ENCODE measurements around the gene NECAB3.
"Not testable (repeated sequence)": the region's sequence is repeated elsewhere in the genome, so short reads cannot be mapped to it uniquely, and the experiment has no call there.

The NECAB3 gene, protein sequence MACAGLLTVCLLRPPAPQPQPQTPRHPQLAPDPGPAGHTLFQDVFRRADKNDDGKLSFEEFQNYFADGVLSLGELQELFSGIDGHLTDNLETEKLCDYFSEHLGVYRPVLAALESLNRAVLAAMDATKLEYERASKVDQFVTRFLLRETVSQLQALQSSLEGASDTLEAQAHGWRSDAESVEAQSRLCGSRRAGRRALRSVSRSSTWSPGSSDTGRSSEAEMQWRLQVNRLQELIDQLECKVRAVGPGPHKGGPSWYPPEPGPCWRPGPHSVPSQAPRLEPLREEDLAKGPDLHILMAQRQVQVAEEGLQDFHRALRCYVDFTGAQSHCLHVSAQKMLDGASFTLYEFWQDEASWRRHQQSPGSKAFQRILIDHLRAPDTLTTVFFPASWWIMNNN

DNA sequence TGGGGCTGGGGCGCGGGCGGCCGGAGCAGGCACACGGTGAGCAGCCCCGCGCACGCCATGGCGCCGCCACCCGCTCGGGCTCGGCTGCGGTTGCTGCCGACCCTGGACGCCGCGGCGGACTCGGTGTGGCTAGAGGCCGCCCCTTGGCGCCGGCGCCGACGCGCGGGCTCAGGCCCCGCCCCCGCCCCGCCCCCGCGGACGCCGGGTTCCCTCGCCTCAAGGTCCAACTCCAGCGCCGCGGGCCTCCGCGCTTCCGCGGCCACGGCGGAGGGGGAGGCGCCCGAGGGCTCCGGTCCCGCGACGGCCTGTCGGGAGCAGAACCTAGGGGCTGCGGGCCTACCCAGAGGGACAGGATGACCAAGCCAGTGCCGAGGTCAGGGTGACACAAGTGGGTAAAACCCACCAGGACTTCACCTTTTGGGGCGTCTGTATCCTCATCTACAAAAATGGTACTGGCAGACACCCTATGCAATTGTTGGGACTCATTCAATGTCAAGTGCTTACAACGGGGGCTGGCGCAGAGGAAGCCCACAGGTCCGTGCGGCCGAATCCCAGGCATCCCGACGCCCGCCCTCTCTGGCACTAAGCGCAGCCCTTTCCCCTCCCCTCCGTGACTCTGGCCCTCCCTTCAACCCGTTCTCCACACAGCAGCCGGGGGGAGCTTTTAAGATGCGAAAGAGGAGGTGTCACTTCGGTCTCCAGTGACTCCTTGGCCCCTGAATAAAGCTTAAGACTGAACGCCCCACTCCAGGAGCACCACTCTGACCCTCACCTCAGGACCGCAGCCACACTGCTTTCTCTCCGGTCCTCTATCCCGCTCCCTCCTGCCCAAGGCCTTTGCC, at the start of gene NECAB3:
Gene NECAB3 (minus strand): TSS at position 135 of the 842 bp plus-strand sequence. CDS start 76 bp downstream, at position 59.
- DNase-seq (ENCODE audit: low read depth): peak; percentile 32

DNA sequence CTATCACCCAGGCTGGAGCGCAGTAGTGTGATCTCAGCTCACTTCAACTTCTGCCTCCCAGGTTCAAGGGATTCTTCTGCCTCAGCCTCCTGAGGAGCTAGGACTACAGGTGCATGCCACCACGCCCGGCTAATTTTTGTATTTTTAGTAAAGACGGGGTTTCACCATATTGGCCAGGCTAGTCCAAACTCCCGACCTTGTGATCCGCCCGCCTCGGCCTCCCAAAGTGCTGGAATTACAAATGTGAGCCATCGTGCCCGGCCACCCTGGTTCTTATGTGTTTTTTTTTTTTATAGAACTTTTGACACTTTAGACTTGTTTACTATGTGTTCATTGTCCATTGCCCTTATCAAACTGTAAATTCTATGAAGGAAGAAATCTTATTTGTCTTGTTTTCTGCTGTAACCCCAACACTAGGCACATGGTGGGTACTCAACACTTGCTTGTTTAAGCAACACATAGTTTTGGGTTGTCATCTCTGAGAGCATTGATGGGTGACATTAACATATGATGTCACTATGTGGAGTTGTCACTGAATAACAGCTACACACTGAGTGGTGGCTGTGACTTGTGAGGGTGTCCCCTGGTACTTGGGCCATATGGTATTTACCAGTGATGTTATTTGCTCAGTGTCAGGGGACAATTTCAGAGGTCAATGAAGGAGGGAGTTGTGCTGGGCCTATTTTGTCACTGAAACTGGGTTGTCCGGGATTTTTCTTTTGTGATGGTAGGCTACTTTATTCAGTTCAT, 47.3 kb upstream of the NECAB3 start:
- DNase-seq (ENCODE audit: low read depth): no peak

DNA sequence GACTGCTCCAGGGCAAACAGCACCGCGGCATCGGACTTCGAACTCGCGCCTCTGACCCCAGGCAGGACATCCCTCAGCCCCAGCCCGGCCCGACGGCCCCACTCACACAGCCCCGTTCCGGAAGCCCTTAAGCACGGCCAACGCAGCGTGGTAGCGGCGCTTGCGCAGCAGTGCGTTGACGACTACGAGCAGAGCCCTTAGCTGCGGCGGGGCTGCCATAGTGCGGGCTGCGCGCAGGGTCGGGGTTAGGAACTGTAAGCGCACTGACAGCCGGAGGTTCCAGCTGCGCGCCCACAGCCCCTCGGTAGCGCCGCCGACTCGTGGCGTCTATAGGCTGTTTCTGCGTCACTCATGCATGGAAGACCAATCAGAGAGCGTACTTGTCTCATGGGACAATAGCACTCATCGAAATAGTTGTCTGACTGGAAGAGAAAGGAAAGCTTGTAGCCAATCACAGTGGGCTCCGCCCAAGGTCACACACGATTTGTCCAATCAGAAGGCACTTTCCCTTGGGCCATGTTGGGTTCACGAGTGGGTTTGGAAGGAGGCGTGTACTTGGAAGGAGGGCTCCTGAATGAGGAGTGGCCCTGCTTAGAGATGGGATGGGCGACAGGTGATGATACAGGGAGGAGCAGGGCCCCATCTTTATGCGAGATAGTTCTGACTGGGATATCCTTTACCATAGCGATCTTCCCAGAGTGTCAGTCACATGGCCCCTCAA, 45.9 kb upstream of the NECAB3 start, which contains the start of gene PXMP4:
Gene PXMP4 (minus strand): TSS at position 322 of the 721 bp plus-strand sequence. CDS start 103 bp downstream, at position 219.
- DNase-seq (ENCODE audit: low read depth): peak; percentile 71

DNA sequence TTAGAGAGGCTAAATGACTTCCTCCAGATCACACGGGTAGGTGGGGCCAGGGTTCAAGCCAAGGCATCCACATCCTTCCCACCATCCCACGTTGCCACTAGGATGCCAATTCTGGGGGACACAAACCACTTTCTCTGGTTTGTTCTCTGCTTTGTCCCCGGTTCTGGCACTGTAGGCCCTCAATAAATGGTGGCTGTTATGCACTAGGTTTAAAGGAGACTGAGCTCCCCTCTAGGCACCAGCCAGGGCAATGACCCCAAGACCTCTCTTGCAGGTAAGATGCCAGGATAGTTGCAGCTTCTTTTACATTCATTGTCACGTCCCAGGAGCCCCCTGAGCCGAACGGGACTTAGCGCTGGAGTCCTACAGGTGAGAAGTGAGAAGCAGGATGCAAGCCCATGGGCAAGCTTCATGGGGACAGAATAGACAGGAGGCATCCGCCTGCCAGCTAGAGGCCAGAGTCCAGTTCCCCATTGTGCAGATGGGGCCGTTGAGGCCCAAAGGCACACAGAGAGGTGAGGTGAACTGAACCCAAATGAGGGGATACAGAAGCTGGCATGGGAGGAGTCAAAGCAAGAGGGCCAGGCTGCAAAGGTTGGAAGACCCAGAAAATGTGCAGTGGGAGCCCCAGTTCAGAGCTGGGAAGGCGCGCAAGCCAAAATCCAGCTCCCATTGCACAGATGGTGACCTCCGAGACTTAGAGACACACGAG, 45.2 kb upstream of the NECAB3 start:
- no peak for DNase-seq (ENCODE audit: low read depth)

DNA sequence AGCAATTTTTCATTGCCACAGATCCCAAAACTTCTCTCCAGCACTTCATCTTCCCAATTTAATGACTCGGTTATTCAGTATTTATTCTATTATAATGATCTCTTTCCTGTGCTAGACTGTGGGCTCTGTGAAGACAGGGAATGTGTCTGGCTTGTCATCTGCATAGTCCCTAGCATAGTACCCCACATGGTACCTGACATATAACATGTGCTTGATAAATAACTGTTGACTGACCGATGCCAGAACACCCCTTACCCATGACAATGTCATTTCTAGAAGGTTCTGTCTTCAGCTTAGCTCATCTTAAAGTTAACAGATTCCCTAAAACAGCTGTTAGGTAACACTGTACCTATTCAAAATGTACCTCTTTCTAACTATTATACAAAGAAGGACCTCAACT, 42.3 kb upstream of the NECAB3 start:
- DNase-seq (ENCODE audit: low read depth): no peak

GRCh38 chr20:33713865-33714367, 39.7 kb upstream of the NECAB3 start:
- no peak for DNase-seq (ENCODE audit: low read depth)

DNA sequence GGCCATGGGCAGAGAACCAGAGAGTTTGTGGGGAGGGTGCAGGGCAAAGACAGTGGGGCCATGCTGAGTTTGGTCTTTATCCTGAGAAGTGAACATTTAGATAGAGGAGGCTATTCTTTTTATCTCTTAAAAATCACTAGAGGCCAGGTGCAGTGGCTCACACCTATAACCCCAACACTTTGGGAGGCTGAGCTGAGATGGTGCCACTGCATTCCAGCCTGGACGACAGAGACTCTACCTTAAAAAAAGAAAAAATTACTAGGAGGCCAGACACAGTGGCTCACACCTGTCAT, 37.2 kb upstream of the NECAB3 start:
- DNase-seq (ENCODE audit: low read depth): no peak

- DNase-seq (ENCODE audit: low read depth): no peak
Measured at GRCh38 chr20:33710681-33711445, 36.6 kb upstream of the NECAB3 start.

GRCh38 chr20:33709905-33710541, 35.8 kb upstream of the NECAB3 start:
- DNase-seq (ENCODE audit: low read depth): no peak

- no peak for DNase-seq (ENCODE audit: low read depth)
Measured at GRCh38 chr20:33709398-33709797, 35.2 kb upstream of the NECAB3 start.

- no peak for DNase-seq (ENCODE audit: low read depth)
Measured at GRCh38 chr20:33707668-33708067, 33.4 kb upstream of the NECAB3 start.

GRCh38 chr20:33704197-33704924, 30.1 kb upstream of the NECAB3 start:
- DNase-seq (ENCODE audit: low read depth): no peak

DNA sequence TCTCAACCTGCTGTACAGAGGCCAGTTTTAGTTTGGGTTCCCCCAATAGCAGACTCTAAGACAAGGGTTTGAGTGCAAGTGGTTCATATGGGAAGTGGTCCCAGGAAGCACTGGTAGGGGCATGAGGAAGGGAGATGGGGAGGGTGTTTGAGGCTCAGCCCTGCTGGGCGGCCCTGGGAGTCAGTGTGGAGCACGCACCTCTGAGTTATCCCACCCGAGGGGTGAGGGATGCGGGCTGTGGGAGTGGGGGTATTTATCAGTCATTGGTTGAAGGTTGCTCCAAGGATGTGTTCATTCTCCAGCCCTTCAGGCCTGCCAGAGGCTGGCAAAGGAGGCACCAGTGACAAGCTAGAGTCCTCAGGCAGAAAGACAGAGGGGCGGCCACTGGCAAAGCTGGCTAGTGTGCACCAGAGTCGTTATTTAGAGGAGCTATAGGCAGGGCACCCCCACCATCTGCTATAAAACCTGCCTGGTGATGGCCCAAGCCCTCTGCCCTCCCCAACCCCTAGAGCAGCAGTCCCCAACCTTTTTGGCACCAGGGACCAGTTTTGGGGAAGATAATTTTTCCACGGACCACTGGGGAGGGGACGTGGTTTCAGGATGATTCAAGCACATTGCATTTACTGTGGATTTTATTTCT, 29.4 kb upstream of the NECAB3 start:
- no peak for DNase-seq (ENCODE audit: low read depth)

- DNase-seq (ENCODE audit: low read depth): no peak
Measured at GRCh38 chr20:33702861-33703260, 28.6 kb upstream of the NECAB3 start.

DNA sequence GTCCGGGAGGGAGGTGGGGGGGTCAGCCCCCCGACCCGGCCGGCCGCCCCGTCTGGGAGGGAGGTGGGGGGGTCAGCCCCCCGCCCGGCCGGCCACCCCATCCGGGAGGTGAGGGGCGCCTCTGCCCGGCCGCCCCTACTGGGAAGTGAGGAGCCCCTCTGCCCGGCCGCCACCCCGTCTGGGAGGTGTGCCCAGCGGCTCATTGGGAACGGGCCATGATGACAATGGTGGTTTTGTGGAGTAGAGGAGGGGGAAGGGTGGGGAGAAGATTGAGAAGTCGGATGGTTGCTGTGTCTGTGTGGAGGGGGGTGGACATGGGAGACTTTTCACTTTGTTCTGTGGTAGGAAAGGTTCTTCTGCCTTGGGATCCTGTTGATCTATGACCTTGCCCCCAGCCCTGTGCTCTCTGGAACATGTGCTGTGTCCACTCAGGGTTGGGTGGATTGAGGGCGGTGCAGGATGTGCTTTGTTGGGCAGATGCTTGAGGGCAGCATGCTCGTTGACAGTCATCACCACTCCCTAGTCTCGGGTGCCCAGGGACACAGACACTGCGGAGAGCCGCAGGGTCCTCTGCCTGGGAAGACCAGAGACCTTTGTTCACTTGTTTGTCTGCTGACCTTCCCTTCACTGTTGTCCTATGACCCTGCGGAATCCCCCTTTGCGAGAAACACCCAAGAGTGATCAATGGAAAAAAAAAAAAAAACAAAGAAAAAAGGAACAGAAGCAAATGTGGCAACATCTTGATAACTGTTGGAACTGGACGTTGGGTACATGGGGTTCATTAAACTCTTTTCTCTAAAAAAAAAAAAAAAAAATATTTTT, 27.6 kb upstream of the NECAB3 start:
- no peak for DNase-seq (ENCODE audit: low read depth)

- not testable (repeated sequence) for DNase-seq (ENCODE audit: low read depth)
Measured at GRCh38 chr20:33700696-33701441, 26.6 kb upstream of the NECAB3 start.

DNA sequence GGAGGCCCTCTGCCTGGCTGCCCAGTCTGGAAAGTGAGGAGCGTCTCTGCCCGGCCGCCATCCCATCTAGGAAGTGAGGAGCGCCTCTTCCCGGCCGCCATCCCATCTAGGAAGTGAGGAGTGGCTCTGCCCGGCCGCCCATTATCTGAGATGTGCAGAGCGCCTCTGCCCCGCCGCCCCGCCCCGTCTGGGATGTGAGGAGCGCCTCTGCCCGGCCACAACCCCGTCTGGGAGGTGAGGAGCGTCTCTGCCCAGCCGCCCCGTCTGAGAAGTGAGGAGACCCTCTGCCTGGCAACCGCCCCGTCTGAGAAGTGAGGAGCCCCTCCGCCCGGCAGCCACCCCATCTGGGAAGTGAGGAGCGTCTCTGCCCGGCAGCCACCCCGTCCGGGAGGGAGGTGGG, 24.7 kb upstream of the NECAB3 start:
- DNase-seq (ENCODE audit: low read depth): not testable (repeated sequence)
